SK-N-SH treated with all-trans-retinoic acid at 6 μM for 48 hours (cell line): ENCODE results near the gene VPS35.

ENCODE experiments used
- ARNTL ChIP-seq: fragments of 450-650 bp; formaldehyde crosslinking; IDR thresholded peaks from 2 replicates; pipeline ENCODE4 v1.5.0; 2020; ENCODE audit warnings: low read depth, mild to moderate bottlenecking, moderate library complexity, borderline replicate concordance
- PATZ1 ChIP-seq: fragments of 250-450 bp; sonication (Bioruptor Pico); IDR thresholded peaks from 2 replicates; pipeline ENCODE4 v1.8.0; 2020; ENCODE audit warnings: mild to moderate bottlenecking, moderate library complexity, borderline replicate concordance
- RARB ChIP-seq: fragments of 250-450 bp; sonication (Bioruptor Pico); IDR thresholded peaks from 2 replicates; pipeline ENCODE4 v1.8.0; 2021; ENCODE audit warnings: mild to moderate bottlenecking, moderate library complexity
- SNAI2 ChIP-seq: fragments of 250-450 bp; sonication (Bioruptor Pico); IDR thresholded peaks from 2 replicates; pipeline ENCODE4 v1.5.0; 2020; ENCODE audit warnings: mild to moderate bottlenecking, moderate library complexity
- TOX ChIP-seq: fragments of 250-450 bp; sonication (Bioruptor Pico); IDR thresholded peaks from 2 replicates; pipeline ENCODE4 v1.8.0; 2021; ENCODE audit warnings: mild to moderate bottlenecking, moderate library complexity, borderline replicate concordance
- ZFP3 ChIP-seq: fragments of 250-450 bp; sonication (Bioruptor Pico); IDR thresholded peaks from 2 replicates; pipeline ENCODE4 v1.5.0; 2020; ENCODE audit warnings: mild to moderate bottlenecking, moderate library complexity
- ZFP30 ChIP-seq: fragments of 450-650 bp; formaldehyde crosslinking; IDR thresholded peaks from 2 replicates; pipeline ENCODE4 v1.5.0; 2022; ENCODE audit warnings: mild to moderate bottlenecking, moderate library complexity

GRCh38 chr16:46629331-46630219, 59.4 kb downstream of the VPS35 start:
- TF ChIP-seq SNAI2 (CRISPR knock-in tag) (no peak), ZFP30 (no peak), RARB (CRISPR knock-in tag) (no peak), PATZ1 (no peak), ARNTL (CRISPR knock-in tag) (no peak), TOX (no peak), ZFP3 (CRISPR knock-in tag) (no peak)
